CD4-positive, alpha-beta T cell treated with Interleukin-4 for 1 hour (primary cell): ENCODE data around the gene PRKCE.
"Not testable (repeated sequence)": the region's sequence is repeated elsewhere in the genome, so short reads cannot be mapped to it uniquely, and the experiment has no call there.

ENCODE experiments used
- DNase-seq, 2 donors: peaks; one replicate each; pipeline ENCODE4 v3.0.0-alpha.2; 2020 to 2022

Gene PRKCE

GRCh38 chr2:45843136-45843535 is 191.7 kb downstream of the PRKCE start:
- no peak for DNase-seq

GRCh38 chr2:45844796-45845457 is 193.5 kb downstream of the PRKCE start:
- DNase-seq: no peak

DNA sequence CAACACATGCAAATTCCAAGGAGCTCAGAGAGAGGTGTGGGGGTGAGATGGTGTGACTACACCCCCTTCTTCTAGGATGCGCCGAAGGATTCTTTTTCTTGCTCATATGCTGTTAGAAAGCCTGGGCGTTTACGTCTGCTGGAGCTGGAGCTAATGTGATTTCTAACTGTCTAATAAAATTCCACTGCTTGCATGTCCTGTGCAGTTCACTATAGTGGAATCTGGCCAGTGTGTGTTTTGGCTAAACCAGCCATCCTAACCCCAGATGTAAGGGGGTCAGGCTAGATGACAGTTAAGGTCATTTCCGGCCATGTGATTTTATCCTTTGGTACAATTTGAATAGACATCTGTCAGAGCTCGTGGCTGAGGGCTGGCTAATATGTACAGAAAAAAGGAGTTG is 194.1 kb downstream of the PRKCE start:
- no peak for DNase-seq

DNA sequence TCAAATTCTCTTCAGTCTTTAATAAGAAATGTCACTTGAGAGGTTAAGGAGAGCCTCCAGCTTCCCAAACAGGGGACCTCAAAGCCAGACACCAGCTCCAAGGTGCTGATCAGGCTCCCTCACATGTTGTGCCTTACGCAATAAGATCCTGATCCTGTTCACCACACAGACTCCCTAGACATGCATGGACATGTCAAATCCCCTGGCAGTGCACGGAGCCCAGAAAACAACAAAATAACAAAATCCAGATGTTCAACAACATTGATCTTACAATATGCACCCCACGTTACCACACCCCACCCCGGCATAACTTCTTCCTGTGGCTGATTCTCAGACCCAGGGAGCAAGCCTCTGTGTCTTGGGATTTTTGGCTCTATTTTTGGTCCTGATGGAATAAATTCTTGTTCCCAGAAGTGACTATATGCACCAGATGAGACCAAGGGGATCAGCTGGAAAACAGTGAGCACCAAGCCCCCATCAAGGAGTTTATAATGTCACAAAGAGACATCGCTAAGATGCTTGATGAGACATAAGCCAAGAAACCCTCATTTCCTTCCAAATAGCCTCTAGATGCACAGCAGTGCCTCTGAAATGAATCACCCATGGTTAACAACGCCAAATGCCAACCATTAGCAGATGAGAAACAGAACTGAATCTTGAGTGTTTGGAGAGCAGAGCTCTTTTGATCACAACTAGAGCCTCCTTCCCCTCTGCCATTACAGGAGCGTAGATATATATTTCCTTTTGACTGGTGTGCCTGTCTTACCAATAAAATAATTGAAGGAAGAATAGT is 198.2 kb downstream of the PRKCE start:
- DNase-seq: no peak

DNA sequence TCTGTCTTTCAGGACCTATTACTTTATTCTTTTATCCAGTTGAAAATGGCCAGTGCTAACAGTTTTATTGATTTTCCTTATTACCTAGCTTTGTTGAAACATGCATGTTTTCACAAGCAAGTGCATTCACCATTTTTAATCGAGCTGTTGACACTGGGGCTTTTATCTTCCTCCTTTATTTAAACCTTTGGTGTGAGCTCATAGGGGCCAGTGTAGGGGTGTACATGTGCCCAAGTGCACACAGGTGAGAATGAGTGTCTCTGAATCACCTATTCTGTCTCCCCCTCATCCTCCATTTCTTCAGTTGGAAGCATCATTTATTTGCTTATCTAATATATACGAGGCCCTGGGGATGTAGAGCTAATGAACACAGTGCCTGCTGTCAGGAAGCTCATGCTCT is 199.1 kb downstream of the PRKCE start:
- DNase-seq: no peak

DNA sequence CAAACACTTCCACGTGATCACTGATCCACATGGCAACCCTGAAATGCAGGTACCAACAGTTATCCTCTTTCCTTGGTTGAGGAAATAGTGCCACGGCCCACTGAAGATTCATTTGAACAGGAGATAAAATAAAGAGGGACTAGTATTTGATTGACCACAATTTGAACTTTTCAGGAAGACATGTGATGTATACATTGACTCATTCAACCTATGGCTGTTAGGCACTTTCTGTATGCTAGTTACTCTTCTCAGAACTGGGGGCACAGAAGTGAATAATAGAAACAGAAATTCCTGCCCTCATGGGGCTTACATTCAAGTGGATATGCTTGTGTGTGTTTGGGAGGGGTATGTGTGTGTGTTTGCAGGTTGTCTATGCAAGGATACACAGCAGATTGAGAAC is 199.6 kb downstream of the PRKCE start:
- no peak for DNase-seq

- DNase-seq: no peak
These were observed 200.3 kb downstream of the PRKCE start for GRCh38 chr2:45851576-45852304.

GRCh38 chr2:45852450-45853150 is 201.1 kb downstream of the PRKCE start:
- DNase-seq: no peak

- DNase-seq: no peak
These were observed 203.9 kb downstream of the PRKCE start for GRCh38 chr2:45855374-45855773.

DNA sequence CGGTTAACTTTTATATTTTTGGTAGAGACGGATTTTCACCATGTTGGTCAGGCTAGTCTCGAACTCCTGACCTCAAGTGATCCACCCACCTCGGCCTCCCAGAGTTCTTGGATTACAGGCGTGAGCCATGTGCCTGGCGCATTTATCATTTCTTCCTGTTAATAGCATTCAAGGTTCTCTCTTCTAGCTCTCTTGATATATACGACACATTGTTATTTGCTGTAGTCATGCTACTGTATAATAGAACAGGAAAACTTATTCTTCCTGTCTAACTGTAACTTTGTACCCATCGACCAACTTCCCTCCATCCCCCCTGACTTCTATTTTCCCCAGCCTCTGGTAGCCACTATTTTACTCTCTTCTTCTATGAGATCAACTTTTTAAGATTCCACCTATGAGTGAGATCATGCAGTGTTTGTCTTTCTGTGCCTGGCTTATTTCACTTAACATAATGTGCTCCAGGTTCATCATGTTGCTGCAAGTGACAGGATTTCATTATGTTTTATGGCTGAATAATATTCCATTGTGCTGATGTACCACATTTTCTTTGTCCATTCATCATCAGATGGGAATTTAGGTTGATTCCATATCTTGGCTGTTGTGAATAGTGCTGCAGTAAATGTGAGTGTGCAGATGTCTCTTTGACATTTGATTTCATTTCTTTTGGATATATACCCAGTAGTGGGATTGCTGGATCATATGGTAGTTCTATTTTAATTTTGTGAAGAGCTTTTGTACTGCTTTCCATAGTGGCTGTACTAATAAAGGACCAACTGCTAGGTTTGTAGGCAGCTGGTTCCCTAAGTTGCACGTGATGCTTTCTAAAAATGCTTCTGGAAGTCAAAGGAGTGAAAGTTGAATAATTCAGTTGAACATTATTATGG is 205.2 kb downstream of the PRKCE start:
- no peak for DNase-seq

- DNase-seq: no peak
These were observed 205.8 kb downstream of the PRKCE start for GRCh38 chr2:45857275-45857609.

DNA sequence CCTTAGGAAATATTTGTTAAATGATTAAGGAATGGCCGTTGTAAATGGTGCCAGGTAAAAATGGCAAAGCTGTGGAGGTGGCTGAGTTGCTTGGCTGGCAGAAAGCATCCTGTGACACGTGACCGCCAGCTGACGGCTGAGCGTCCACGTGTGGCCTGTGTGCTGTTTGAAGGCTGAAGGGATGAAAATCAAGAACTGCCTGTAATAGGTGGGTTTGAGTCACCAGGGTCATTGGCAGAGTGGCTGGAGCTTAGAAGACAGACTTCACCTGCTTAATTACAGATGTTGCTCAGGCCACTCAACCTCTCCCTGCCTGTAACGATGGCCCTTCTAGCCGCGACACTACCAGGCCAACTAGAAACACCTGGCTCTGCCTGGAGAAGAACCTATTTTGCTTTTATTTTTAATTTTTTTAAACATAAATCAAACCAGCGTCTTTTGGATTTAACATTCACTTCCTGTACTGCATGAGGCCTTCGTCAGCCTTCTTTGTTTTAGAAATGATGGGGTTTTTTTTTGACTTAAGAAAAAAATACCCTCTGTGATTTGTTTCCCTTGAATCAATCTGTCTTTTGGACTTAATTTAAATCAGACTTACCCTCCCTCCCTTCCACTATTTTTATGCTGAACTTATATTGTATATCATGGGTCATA is 206.5 kb downstream of the PRKCE start:
- DNase-seq: no peak

DNA sequence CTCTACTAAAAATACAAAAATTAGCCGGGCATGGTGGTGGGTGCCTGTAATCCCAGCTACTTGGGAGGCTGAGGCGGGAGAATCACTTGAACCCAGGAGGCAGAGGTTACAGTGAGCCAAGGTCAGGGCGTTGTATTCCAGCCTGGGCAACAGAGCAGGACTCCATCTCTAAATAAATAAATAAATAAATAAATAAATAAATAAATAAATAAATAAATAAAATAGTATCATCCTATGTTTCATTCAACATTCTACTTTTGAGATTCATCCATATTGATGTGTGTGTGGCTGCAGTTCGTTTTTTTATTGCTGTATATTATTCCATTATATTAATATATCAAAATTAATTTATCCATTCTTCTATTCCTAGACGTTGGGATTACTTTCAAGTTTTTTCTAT is 207.4 kb downstream of the PRKCE start:
- DNase-seq: not testable (repeated sequence)

DNA sequence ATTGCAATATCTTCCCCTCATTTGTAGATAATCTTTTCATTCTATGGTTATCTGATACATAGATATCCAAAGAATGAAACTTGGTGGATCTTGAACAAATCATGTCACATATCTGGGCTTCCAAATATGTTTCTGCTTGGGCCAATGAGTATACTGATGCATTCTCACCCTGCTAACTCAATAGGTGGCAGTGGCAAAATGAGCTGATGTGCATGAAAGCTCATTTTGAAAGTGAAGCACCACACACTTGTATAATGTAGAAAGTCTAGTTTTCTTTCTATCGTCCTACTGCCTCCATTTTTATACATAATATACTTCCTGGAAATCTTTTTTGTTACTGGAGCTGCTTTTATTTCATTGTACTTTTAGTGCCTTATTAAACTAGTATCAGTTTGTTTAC is 208.2 kb downstream of the PRKCE start:
- DNase-seq: no peak

- DNase-seq: peak; percentile 18 to 19
These were observed 209.0 kb downstream of the PRKCE start for GRCh38 chr2:45860136-45861121.

GRCh38 chr2:45862843-45863242 is 211.4 kb downstream of the PRKCE start:
- DNase-seq: no peak

- no peak for DNase-seq
These were observed 212.6 kb downstream of the PRKCE start for GRCh38 chr2:45864121-45864520.

GRCh38 chr2:45867349-45867748 is 215.9 kb downstream of the PRKCE start:
- no peak for DNase-seq

DNA sequence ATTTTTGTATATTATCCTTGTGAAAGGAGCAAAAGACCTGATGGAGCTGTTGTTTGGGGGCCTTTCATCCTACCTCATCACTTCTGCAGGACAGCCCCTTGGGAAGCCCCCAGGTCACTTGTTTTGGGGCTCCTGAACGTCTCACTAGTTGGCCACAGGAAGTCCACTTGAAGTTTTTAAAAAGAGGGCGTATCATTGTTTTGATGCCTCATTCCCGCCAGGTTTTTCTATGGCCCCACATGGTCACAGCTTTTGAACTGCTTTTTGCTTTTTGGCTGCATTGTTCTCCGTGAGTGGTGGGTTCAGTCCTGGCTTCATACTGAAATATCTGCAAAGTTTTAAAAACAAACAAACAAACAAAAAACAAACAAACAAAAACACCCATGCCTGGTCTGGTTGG is 216.3 kb downstream of the PRKCE start:
- DNase-seq: no peak

GRCh38 chr2:45869165-45869501 is 217.7 kb downstream of the PRKCE start:
- no peak for DNase-seq

- DNase-seq: no peak
These were observed 219.6 kb downstream of the PRKCE start for GRCh38 chr2:45871025-45871424.
